Peyer's patch (tissue), 4 donors: Measurements from ENCODE around the gene ADAT3.

ENCODE experiments used
- POLR2A ChIP-seq, 2 donors: fragments of 450-650 bp; IDR thresholded peaks; one replicate each; pipeline ENCODE4 v1.5.1; 2017; ENCODE audit warnings: antibody characterized with exemption in 2 of 2, mild to moderate bottlenecking in 2 of 2, moderate library complexity in 2 of 2
- TF ChIP-seq, protein P1 (sequence below), 6 experiments: fragments of 450-650 bp in 4 of 6; fragments of 200-600 bp in 2 of 6; sonication (generic) in 1 of 6; IDR thresholded peaks; one replicate each; pipeline ENCODE4 v1.5.1; 2017 to 2019; ENCODE audit warnings: antibody characterized with exemption in 6 of 6, mild to moderate bottlenecking in 3 of 6, moderate library complexity in 1 of 6

DNA sequence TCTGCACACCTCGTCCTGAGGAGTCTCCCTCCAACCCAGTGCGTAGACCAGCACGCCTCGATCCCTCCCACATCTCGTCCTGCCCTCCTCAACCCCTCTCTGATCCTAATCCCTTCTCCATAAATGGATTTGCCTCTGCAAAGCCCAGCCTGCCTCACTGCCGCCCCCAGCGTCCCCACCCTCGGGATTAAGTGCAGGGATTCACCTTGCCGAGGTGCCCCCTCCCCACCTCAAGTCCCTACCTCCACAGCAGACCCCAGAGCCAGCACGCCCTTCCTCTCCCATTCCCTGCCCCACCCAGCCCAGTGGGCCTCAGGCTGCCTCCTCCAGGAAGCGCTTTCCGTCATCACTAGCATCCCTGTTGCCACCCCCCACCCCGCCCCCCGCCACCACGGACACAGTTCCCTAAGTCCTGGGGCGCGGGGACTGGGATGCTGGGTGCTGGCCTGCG is 45.8 kb upstream of the ADAT3 start:
- TF ChIP-seq POLR2A (IDR thresholded peaks at IDR 0.05): no peak
- TF ChIP-seq, protein P1, sequence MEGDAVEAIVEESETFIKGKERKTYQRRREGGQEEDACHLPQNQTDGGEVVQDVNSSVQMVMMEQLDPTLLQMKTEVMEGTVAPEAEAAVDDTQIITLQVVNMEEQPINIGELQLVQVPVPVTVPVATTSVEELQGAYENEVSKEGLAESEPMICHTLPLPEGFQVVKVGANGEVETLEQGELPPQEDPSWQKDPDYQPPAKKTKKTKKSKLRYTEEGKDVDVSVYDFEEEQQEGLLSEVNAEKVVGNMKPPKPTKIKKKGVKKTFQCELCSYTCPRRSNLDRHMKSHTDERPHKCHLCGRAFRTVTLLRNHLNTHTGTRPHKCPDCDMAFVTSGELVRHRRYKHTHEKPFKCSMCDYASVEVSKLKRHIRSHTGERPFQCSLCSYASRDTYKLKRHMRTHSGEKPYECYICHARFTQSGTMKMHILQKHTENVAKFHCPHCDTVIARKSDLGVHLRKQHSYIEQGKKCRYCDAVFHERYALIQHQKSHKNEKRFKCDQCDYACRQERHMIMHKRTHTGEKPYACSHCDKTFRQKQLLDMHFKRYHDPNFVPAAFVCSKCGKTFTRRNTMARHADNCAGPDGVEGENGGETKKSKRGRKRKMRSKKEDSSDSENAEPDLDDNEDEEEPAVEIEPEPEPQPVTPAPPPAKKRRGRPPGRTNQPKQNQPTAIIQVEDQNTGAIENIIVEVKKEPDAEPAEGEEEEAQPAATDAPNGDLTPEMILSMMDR (IDR thresholded peaks at IDR 0.05): no peak
